NCI-H446 treated with DMSO at 0.1 percent for 48 hours (cell line): ENCODE measurements around the gene CD22.

Experiments used
- DNase-seq: peaks from one replicate; lab custom pipeline; 2025; lab: John Stamatoyannopoulos, UW

The CD22 gene

DNA sequence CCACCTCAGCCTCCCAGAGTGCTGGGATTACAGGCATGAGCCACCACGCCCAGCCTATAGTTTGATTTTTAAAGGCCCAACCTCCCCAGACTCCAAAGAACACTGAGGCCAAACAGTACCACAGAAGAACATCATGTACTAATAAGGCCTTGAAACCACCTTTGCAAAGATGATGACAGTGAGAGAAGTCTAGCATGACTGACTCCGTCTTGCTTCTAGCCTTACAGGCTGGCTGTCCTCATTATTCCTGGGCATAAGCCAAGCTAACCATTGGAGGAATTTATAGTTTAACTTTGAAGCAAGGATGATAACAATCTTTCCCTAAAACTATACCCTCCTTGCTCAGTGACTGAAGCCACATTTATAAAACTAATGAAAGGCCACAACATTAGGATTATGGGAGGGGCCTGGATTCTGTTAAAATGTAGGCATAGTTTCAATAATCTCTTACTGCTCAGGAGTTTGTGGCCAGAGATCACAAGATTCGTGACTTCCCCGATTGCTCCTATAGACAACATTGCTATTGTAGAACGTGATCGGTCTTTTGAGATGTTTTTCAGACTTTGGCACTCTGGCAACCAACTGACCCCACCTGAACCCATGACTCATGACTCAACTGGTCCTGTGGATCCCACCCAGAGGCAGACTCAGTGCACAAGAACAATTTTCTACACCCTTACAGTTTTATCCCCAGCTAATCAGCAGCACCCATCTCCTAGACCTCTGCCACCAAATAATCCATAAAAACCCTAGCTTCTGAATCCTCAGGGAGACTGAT, 59.5 kb downstream of the CD22 start:
- no peak for DNase-seq

DNA sequence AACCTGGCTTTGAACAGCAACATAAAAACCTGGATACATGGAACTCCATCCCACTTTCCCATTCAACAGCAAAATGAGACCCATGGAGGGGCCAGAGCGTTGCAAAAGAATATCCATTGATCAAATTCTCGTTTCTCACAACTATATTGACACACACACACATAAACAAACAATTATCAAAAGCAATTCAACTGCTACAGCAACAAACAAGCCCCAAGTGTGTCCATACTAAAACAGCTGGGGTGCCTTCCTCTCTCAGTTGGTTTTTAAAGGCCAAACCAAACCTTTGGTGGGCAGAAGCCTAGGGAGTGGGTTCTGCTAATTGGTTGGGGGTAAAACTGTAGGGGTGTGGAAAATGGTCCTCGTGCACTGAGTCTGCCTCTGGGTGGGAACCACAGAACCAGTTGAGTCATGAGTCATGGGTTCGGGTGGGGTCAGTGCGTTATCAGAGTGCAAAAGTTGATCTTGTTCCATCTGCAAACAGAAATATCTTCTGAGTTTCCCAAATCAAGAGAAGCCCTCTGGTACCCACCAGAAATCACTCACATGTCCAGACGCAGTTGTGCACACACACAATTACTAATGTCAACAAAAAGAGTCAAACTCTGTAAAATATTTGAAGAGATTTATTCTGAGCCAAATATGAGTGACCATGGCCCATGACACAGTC, 60.3 kb downstream of the CD22 start:
- no peak for DNase-seq

DNA sequence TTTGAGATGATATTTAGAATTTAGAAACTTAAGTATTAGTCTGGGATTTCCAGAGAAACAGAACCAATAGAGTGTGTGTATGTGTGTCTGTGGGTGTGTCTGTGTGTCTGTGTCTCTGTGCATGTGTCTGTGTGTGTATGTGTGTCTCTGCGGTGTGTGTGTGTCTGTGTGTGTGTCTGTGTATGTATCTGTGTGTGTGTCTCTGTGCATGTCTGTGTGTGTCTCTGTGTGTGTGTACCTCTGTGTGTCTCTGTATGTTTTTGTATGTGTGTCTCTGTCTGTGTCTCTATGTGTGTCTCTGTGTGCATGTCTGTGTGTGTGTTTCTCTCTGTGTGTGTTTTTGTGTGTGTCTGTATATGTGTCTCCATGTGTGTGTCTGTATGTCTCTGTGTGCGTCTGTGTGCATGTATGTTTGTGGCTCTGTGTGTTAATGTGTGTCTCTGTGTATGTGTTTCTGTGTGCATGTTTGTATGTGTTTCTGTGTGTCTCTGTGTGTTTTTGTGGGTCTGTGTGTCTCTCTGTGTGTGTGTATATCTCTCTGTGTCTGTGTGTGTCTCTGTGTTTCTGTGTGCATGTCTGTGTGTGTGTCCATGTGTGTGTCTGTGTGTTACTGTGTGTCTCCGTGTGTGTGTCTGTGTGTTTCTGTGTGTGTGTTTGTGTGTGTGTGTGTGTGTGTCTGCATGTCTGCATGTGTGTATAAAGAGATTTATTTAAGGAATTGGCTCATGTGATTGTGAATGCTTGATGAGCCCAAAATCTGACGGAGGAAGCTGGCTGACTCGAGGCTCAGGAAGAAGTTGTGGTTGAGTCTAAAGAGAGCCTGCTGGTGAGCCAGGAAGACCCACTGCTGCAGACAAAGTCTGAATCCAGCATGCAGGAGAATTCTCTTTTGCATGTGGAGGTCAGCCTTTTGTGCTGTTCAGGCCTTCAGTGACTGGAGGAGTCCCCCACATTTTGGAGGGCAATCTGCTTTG, 64.0 kb downstream of the CD22 start:
- DNase-seq: no peak

DNA sequence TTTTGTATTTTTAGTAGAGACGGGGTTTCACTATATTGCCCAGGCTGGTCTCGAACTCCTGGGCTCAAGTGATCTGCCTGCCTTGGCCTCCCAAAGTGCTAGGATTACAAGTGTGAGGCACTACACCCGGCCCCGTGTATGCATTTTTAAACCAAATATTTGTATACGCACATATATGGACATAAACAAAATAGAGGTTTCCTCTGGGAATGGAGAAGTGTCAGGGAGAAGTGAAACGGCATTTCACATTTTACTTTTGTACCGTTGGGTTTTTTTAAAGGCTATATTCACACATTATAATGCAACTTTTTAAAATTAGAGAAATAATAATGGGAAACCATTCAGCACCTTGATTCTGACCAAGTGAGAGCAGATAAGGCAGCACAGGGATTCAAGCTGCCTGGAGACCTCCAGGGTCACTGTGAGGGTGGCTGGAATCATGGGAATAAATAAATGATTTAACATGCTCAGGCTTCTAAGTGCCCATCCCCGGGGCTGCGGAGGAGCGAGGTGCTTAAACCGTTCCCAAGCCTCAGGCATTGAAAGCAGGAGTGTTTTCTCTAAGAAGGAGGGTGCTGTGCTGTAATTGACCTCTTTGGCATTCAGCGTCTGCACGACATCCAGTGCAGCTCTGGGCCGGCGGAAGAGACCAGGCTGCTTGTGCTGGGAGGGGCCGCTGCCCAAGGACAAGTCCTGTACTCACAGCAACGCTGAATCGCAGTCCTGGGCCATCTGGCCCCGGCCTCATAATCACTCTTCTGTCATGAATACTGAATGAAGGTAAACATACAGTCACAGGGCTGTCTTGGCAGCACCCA, 66.6 kb downstream of the CD22 start:
- DNase-seq: no peak

DNA sequence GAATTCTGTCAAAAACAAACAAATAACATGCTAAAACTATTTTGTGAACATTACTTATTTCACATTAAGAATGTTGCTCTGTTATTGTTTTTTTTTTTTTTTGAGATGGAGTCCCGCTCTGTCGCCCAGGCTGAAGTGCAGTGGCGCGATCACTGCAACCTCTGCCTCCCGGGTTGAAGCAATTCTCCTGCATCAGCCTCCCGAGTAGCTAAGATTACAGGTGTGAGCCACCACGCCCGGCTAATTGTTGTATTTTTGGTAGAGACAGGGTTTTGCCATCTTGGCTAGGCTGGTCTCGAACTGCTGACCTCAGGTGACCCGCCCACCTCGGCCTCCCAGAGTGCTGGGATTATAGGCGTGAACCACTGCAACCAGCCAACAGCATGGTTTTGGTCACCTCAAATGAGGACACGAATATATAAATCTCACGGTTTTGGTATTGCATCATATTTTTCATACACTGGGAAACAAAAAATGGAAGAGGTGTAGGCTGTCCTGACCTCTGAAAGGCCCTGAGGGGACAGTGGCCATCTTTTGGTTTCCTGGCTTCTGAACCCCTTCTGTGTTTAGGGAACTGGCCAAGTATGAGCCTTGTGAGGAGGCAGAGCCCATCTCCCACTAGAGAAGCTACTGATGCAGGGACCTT, 67.4 kb downstream of the CD22 start:
- DNase-seq: no peak
